Measurements from ENCODE around the gene TNK2.

- TF ChIP-seq PBX3 (IDR thresholded peaks at IDR 0.05) (no peak), CTCF (IDR thresholded peaks at IDR 0.05) (no peak), RFX5 (IDR thresholded peaks at IDR 0.05) (no peak), CHD2 (IDR thresholded peaks at IDR 0.05; ENCODE audit: low read length, partially characterized antibody) (no peak), REST (IDR thresholded peaks at IDR 0.05) (no peak), EP300 (IDR thresholded peaks at IDR 0.05) (no peak), TP53 (CRISPR knock-in tag; IDR thresholded peaks at IDR 0.05) (no peak), CHD4 (IDR thresholded peaks at IDR 0.05; ENCODE audit: borderline replicate concordance) (no peak)
Observed at GRCh38 chr3:195887670-195888069, 20.7 kb downstream of the TNK2 start.
